Ishikawa (cell line): ENCODE results near the gene HOGA1.

ENCODE experiments used
- CEBPB ChIP-seq: IDR thresholded peaks from 2 replicates; pipeline ENCODE4 v1.6.1; 2012
- CREB1 ChIP-seq: IDR thresholded peaks from 2 replicates; pipeline ENCODE4 v1.6.1; 2012; ENCODE audit warnings: low read depth
- EGR1 ChIP-seq: IDR thresholded peaks from 2 replicates; pipeline ENCODE4 v1.6.1; 2012
- EP300 ChIP-seq: IDR thresholded peaks from 2 replicates; pipeline ENCODE4 v1.6.1; 2012; ENCODE audit warnings: borderline replicate concordance
- FOXM1 ChIP-seq: IDR thresholded peaks from 2 replicates; pipeline ENCODE4 v1.6.1; 2012; ENCODE audit warnings: low read depth, borderline replicate concordance
- NFIC ChIP-seq: IDR thresholded peaks from 2 replicates; pipeline ENCODE4 v1.6.1; 2012
- RAD21 ChIP-seq: IDR thresholded peaks from 2 replicates; pipeline ENCODE4 v1.6.1; 2012; ENCODE audit warnings: low read depth
- TAF1 ChIP-seq: IDR thresholded peaks from 2 replicates; pipeline ENCODE4 v1.6.1; 2012; ENCODE audit warnings: low read depth, mild to moderate bottlenecking
- TCF12 ChIP-seq: IDR thresholded peaks from 2 replicates; pipeline ENCODE4 v1.6.1; 2012; ENCODE audit warnings: low read depth
- TEAD4 ChIP-seq: IDR thresholded peaks from 2 replicates; pipeline ENCODE4 v1.6.1; 2012
- YY1 ChIP-seq: IDR thresholded peaks from 2 replicates; pipeline ENCODE4 v1.6.1; 2012; ENCODE audit warnings: low read depth
- ZBTB7A ChIP-seq: IDR thresholded peaks from 2 replicates; pipeline ENCODE4 v1.6.1; 2012; ENCODE audit warnings: low read depth
- TF ChIP-seq, protein P1 (sequence below): IDR thresholded peaks from 2 replicates; pipeline ENCODE4 v1.6.1; 2012
- TF ChIP-seq, protein P2 (sequence below): IDR thresholded peaks from 2 replicates; pipeline ENCODE4 v1.6.1; 2012
- TF ChIP-seq, protein P3 (sequence below): IDR thresholded peaks from 2 replicates; pipeline ENCODE4 v1.6.1; 2012; ENCODE audit warnings: low read depth, mild to moderate bottlenecking

HOGA1 gene

DNA sequence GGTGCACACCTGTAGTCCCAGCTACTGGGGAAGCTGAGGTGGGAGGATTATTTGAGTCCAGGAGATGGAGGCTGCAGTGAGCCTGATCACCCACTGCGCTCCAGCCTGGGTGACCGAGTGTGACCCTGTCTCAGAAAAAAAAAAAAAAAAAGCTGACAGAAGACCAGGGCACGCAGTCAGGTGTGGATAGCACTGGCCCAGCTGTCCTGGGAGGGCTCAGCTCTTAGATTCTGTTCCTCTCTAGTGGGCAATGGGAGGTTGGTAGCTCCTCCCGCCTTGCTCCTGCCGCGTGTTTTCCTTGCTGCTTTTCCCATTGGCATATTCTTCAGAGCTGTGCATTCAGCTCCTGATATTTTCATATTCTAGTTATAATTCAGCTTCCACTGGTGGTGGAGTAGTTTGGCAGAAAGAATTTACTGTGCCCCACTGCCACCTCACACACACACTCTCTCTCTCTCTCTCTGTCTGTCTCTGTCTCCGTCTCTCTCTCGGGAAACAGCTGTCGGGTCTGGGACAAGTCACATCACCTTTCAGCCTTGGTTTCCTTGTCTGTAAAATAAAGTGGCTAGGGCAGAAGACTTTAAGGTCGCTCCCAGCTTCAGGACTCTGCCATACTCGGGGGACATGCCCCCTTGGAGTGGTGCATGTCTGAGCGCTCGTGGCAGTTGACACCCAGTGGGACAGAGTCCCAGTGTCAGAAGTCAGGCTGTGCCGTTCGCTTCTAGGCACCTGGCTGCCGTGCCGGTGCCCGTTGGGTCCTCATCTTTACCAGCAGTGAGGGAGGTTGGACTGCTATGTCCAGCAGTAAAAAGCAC is 37.5 kb upstream of the HOGA1 start:
- TF ChIP-seq TEAD4 (no peak), TCF12 (no peak), EGR1 (no peak), CREB1 (no peak), FOXM1 (no peak), TAF1 (no peak), ZBTB7A (no peak), NFIC (no peak), CEBPB (no peak), YY1 (no peak), RAD21 (no peak), EP300 (no peak)
- TF ChIP-seq, protein P1, sequence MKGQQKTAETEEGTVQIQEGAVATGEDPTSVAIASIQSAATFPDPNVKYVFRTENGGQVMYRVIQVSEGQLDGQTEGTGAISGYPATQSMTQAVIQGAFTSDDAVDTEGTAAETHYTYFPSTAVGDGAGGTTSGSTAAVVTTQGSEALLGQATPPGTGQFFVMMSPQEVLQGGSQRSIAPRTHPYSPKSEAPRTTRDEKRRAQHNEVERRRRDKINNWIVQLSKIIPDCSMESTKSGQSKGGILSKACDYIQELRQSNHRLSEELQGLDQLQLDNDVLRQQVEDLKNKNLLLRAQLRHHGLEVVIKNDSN, result no peak
- TF ChIP-seq, protein P2, sequence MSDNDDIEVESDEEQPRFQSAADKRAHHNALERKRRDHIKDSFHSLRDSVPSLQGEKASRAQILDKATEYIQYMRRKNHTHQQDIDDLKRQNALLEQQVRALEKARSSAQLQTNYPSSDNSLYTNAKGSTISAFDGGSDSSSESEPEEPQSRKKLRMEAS, result no peak
- TF ChIP-seq, protein P3, sequence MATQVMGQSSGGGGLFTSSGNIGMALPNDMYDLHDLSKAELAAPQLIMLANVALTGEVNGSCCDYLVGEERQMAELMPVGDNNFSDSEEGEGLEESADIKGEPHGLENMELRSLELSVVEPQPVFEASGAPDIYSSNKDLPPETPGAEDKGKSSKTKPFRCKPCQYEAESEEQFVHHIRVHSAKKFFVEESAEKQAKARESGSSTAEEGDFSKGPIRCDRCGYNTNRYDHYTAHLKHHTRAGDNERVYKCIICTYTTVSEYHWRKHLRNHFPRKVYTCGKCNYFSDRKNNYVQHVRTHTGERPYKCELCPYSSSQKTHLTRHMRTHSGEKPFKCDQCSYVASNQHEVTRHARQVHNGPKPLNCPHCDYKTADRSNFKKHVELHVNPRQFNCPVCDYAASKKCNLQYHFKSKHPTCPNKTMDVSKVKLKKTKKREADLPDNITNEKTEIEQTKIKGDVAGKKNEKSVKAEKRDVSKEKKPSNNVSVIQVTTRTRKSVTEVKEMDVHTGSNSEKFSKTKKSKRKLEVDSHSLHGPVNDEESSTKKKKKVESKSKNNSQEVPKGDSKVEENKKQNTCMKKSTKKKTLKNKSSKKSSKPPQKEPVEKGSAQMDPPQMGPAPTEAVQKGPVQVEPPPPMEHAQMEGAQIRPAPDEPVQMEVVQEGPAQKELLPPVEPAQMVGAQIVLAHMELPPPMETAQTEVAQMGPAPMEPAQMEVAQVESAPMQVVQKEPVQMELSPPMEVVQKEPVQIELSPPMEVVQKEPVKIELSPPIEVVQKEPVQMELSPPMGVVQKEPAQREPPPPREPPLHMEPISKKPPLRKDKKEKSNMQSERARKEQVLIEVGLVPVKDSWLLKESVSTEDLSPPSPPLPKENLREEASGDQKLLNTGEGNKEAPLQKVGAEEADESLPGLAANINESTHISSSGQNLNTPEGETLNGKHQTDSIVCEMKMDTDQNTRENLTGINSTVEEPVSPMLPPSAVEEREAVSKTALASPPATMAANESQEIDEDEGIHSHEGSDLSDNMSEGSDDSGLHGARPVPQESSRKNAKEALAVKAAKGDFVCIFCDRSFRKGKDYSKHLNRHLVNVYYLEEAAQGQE, result no peak

DNA sequence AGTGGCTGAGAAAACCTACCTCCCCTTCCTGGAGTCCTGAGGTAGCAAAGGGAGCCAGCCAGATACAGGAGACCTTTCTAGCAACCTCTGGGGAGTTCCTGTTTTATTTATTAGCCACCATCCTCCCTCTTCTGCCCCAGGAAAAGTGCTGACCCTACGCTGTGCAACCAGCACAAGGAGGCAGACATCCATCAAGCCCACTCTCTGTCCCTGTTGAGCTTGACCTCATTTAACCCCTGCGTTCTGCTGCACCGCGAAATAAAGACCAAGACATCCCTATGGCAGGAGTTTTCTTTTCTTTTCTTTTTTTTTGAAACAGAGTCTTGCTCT is 37.0 kb upstream of the HOGA1 start:
- TF ChIP-seq YY1 (no peak), NFIC (no peak)

DNA sequence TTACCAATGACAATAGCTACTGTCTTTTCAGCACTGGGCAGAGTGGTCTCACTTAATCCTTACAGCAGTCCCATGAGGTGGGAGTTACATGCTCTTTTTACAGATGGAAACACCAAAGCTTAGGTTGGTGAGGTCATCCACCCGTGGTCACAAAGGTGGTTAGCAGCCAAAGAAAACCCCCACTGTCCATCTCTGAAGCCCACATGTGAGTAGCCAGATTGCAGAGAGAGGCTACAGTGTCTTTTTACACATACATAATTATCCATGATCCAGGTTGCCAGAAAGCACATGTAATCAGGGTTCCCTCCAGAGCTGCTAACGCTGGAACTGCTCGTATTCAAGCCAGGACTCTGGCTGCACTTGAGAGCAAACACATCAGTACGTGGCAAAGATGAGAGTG is 36.2 kb upstream of the HOGA1 start:
- TF ChIP-seq YY1, result no peak
- TF ChIP-seq EGR1, result no peak

DNA sequence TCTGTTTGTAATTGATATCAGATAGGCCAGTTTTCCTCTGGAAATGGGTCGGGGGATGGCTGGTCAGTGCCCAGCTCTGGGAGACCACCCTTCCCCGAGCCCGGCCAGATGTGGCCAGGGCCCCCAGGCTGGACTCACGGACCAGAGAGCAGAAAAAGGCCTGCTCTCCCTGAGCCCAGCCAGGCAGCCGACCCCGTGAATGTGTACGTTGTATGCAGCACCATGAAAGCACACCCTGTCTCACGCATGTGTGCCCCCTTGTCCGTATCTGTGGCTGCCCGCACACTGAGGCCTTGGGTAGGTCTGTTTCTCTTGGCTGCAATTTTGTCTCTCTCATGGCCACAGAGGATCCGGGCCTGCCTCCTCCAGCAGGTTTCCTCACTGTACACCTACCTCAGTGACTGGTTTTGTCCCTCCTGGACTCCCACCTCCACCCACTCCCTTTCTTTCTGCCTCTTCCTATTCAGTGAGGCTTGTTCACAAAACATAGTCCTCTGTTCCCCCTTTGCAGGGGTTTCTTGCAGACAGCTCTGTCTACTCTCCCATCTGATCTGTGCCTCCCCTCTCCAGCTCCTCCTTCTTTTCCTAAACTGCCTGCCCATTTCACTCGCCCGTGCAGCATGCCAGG is 35.2 kb upstream of the HOGA1 start:
- TF ChIP-seq EP300 (no peak), ZBTB7A (no peak), YY1 (no peak), TAF1 (no peak), TCF12 (no peak), EGR1 (no peak), NFIC (no peak), CREB1 (no peak), RAD21 (no peak), CEBPB (no peak), TEAD4 (no peak), FOXM1 (no peak)
- TF ChIP-seq, protein P2, result no peak
- TF ChIP-seq, protein P3, result no peak
- TF ChIP-seq, protein P1, result no peak

DNA sequence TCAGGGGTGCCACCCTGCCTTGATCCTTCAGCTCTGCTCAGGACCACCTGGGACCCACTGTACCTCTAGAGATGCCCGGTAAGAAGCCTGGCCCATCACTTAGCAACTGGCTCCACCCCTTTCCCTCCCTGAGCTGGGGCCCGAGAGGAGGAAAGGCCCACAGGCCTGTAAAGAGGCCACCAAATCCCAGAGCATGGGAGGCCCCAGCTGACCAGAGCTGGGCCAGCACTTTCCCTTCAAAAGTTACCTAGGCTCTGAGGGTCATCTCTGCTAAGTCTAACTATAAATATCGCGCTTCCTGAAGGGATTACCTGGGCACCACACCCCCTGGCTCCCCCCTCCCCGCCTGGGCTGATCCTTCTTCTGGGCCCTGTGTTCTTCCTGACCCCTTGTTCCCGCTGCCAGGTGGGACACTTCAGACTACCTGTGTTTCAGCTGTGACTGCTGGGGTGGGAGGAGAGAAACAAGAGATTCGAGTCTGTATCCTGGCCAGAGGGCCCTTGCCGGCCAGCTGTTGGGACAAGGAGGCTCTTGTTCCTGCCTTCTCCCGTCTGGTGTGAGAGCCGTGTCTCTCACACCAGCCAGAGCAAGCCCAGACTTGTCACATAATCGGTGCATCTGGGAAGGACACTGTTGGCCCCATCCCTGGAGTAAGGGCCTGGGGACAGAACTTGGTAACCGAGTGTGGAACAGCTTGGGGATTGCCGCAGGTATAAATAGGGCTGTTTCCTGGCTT is 34.4 kb upstream of the HOGA1 start:
- TF ChIP-seq YY1 (no peak), TCF12 (no peak)
